Endothelial cell of umbilical vein (primary cell): ENCODE data around the gene FURIN. TPM values are rescaled to one million over a fixed set of nuclear protein-coding genes. Genes with fewer than 3 reads are reported as not detected.

ENCODE experiments used
- BruUV-seq: library from RNA; stranded (reverse); fragments of 400-500 nt; replicated peaks from 2 replicates; lab custom pipeline; 2021; lab: Mats Ljungman, UMichigan
- CTCF ChIA-PET: fragments of 300-600, 350-600 bp; sonication (Branson Sonifier 250); formaldehyde crosslinking; loops from one replicate; lab custom pipeline; 2021; ENCODE audit warnings: antibody characterized with exemption, inconsistent platforms; lab: Charles Lee
- POLR2A ChIA-PET: fragments of 300-600, 350-600 bp; sonication (Branson Sonifier 250); formaldehyde crosslinking; loops from one replicate; lab custom pipeline; 2021; ENCODE audit warnings: antibody characterized with exemption, inconsistent platforms; lab: Charles Lee
- DNase-seq: peaks from one replicate; pipeline ENCODE4 v3.0.0-alpha.2; 2011; ENCODE audit warnings: low read depth, low spot score
- FAIRE-seq: peaks from 2 replicates; lab custom pipeline; 2011; peaks lifted over from hg19 to GRCh38; lab: Jason Lieb, UNC
- H2AFZ ChIP-seq: 2 replicates; pipeline ENCODE4 v1.6.0; 2012; ENCODE audit warnings: low read depth, low read length, control low read depth, inconsistent platforms
- H3K27ac ChIP-seq: 2 replicates; pipeline ENCODE4 v1.5.1; 2011; ENCODE audit warnings: low read depth, mild to moderate bottlenecking, control low read depth, low read length, moderate library complexity; ENCODE audit not compliant: insufficient read depth
- H3K27me3 ChIP-seq, 2 experiments: 2 replicates each; pipeline versions ENCODE4 v1.6.0 to v1.6.1; 2011; ENCODE audit warnings: low read length in 2 of 2, mixed read lengths in 1 of 2; ENCODE audit not compliant: control insufficient read depth in 2 of 2, insufficient read depth in 2 of 2
- H3K36me3 ChIP-seq, 2 experiments: 2 replicates in 1 of 2; 3 replicates in 1 of 2; pipeline ENCODE4 v1.5.1; 2011; ENCODE audit warnings: low read length in 2 of 2, mild to moderate bottlenecking in 1 of 2, moderate library complexity in 1 of 2; ENCODE audit not compliant: control insufficient read depth in 2 of 2, insufficient read depth in 2 of 2; ENCODE audit errors: extremely low read depth in 1 of 2
- H3K4me1 ChIP-seq: 3 replicates; pipeline ENCODE4 v1.5.1; 2011; ENCODE audit warnings: mild to moderate bottlenecking, low read length; ENCODE audit not compliant: control insufficient read depth, insufficient read depth; ENCODE audit errors: extremely low read depth
- H3K4me2 ChIP-seq: 2 replicates; pipeline ENCODE4 v1.6.1; 2011; ENCODE audit warnings: low read length, control low read depth, mixed read lengths; ENCODE audit not compliant: insufficient read depth
- H3K4me3 ChIP-seq, 3 experiments: fragments of 200-600 bp in 1 of 3; sonication (generic), shearing (Covaris generic) in 1 of 3; replicated peaks in 1 of 3; 2 replicates each; pipeline ENCODE4 v1.5.1; 2011 to 2016; ENCODE audit warnings: control low read depth in 3 of 3, low read length in 3 of 3, mild to moderate bottlenecking in 2 of 3, inconsistent platforms in 1 of 3, low read depth in 1 of 3, moderate library complexity in 1 of 3; ENCODE audit not compliant: insufficient read depth in 1 of 3
- H3K79me2 ChIP-seq: 2 replicates; pipeline ENCODE4 v1.6.0; 2012; ENCODE audit warnings: low read length, inconsistent platforms; ENCODE audit not compliant: control insufficient read depth, insufficient read depth
- H3K9ac ChIP-seq: replicated peaks from 2 replicates; pipeline ENCODE3; 2011; ENCODE audit warnings: low read length, control low read depth; ENCODE audit not compliant: insufficient read depth; ENCODE audit errors: extremely low read depth
- H3K9me1 ChIP-seq: replicated peaks from 3 replicates; pipeline ENCODE4 v1.6.0; 2011; ENCODE audit warnings: mild to moderate bottlenecking, low read length; ENCODE audit not compliant: control insufficient read depth, insufficient read depth; ENCODE audit errors: extremely low read depth
- H3K9me3 ChIP-seq: replicated peaks from 2 replicates; pipeline ENCODE4 v1.5.1; 2012; ENCODE audit warnings: low read length, inconsistent platforms; ENCODE audit not compliant: control insufficient read depth, insufficient read depth
- H4K20me1 ChIP-seq: replicated peaks from 2 replicates; pipeline ENCODE3; 2011; ENCODE audit warnings: mild to moderate bottlenecking, low read length; ENCODE audit not compliant: control insufficient read depth, insufficient read depth; ENCODE audit errors: extremely low read depth
- EZH2 ChIP-seq: IDR thresholded peaks from 2 replicates; pipeline ENCODE4 v1.6.1; 2012; ENCODE audit warnings: borderline replicate concordance, low read depth, mild to moderate bottlenecking, moderate library complexity, low read length, inconsistent platforms; ENCODE audit not compliant: severe bottlenecking
- FOS ChIP-seq: IDR thresholded peaks from 2 replicates; pipeline ENCODE4 v1.6.1; 2011; ENCODE audit warnings: mild to moderate bottlenecking, low read length, moderate library complexity, borderline replicate concordance; ENCODE audit not compliant: insufficient read depth
- GATA2 ChIP-seq: IDR thresholded peaks from 2 replicates; pipeline ENCODE4 v1.7.0; 2011; ENCODE audit warnings: low read depth, mild to moderate bottlenecking, moderate library complexity, mixed read lengths, low read length; ENCODE audit not compliant: insufficient read length, insufficient read depth
- JUN ChIP-seq: IDR thresholded peaks from 2 replicates; pipeline ENCODE4 v1.6.1; 2011; ENCODE audit warnings: borderline replicate concordance, low read depth; ENCODE audit not compliant: insufficient read length, insufficient read depth
- MYC ChIP-seq: IDR thresholded peaks from one replicate; pipeline ENCODE4 v1.6.1; 2011; ENCODE audit warnings: mild to moderate bottlenecking, low read depth, low read length
- POLR2A ChIP-seq: IDR thresholded peaks from 2 replicates; pipeline ENCODE4 v1.6.1; 2012; ENCODE audit warnings: low read depth, mild to moderate bottlenecking, control low read depth, low read length
- POLR2AphosphoS5 ChIP-seq: IDR thresholded peaks from 2 replicates; pipeline ENCODE4 v1.6.1; 2012; ENCODE audit warnings: low read depth, mild to moderate bottlenecking, control low read depth, low read length, moderate library complexity; ENCODE audit not compliant: insufficient read depth
- dilution Hi-C: fragments of 300-500 bp; cut with MboI; formaldehyde crosslinking; loops from one replicate; pipeline ENCODE4 v1.15.0; 2019; ENCODE audit warnings: low sequenced_read_pairs; ENCODE audit not compliant: extremely low pct_ligation_motif_present
- intact Hi-C: fragments of 100-400 bp; cut with micrococcal nuclease; formaldehyde crosslinking; loops from one replicate; pipeline ENCODE4 v1.10.0; 2022
- polyA plus RNA-seq, 4 experiments: library from polyadenylated mRNA; depleted of rRNA in 3 of 4; stranded (reverse) in 3 of 4; unstranded in 1 of 4; fragments of >200 nt; gene quantifications; 2 replicates each; pipeline versions ENCODE4 v1.2.1 to v1.2.3, GENCODE V29; 2011 to 2012; ENCODE audit warnings: missing spikeins in 1 of 4
- total RNA-seq: library from RNA; stranded (reverse); gene quantifications from 2 replicates; pipeline ENCODE4 v1.2.3, GENCODE V29; 2021
- TF ChIP-seq, protein P1 (sequence below), 2 donors: IDR thresholded peaks; 1 replicate in 1 of 2; 2 replicates in 1 of 2; pipeline ENCODE4 v1.5.1; 2011; ENCODE audit warnings: low read length in 2 of 2, mild to moderate bottlenecking in 2 of 2, moderate library complexity in 2 of 2, control low read depth in 1 of 2, inconsistent platforms in 1 of 2, low read depth in 1 of 2; ENCODE audit not compliant: insufficient read depth in 1 of 2; ENCODE audit errors: extremely low read depth in 1 of 2
- TF ChIP-seq, protein P2 (sequence below): IDR thresholded peaks from 2 replicates; pipeline ENCODE4 v1.6.1; 2011; ENCODE audit not compliant: insufficient read depth, insufficient read length

Gene FURIN
- total and polyA plus RNA-seq, 2 donors (not counting 3 experiments of a cell fraction or from before 2014, with no cell fraction given), result 77.4 to 131 TPM

DNA sequence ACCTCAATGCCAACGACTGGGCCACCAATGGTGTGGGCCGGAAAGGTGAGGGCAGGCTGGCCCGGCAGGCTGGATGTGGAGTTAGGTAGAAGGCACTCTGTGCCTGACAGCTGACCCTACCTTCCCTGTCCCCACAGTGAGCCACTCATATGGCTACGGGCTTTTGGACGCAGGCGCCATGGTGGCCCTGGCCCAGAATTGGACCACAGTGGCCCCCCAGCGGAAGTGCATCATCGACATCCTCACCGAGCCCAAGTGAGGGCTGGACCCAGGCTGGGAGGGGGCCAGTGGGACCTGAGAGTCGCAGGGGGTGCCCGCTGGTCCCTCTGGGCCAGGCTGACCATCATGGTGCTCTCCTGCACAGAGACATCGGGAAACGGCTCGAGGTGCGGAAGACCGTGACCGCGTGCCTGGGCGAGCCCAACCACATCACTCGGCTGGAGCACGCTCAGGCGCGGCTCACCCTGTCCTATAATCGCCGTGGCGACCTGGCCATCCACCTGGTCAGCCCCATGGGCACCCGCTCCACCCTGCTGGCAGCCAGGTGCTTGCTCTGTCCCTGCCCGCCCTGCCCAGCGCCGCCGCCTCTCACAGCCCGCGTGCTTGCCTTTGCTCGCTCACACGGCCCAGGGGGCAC, 11.5 kb downstream of the FURIN start:
- no peak for FAIRE-seq
- CTCF ChIA-PET, result no interaction called here
- Histone ChIP-seq H3K27ac (no peak overlapping the region), H3K9ac (no peak overlapping the region), H3K36me3 (peaks cover 15 to 51% of the 10 kb centered on the region in 2 experiments), H3K27me3 (no peaks in the 10 kb centered on the region), H3K9me1 (no peaks in the 10 kb centered on the region), H3K4me3 (no peak overlapping the region), H2AFZ (no peak overlapping the region), H4K20me1 (no peaks in the 10 kb centered on the region), H3K4me1 (peaks cover 8% of the 10 kb centered on the region), H3K4me2 (no peak overlapping the region), H3K79me2 (peaks cover 14% of the 10 kb centered on the region), H3K9me3 (no peaks in the 10 kb centered on the region)
- no peak for TF ChIP-seq EZH2
- no peak for DNase-seq
- dilution Hi-C loops, result no loop called here
- no TSS peak for BruUV-seq
- POLR2A ChIA-PET, result no interaction called here
- intact Hi-C loops, result loop anchor here (10.0 kb wide), 1 partner anchor 345 kb away; no protein-coding TSS in a partner anchor

DNA sequence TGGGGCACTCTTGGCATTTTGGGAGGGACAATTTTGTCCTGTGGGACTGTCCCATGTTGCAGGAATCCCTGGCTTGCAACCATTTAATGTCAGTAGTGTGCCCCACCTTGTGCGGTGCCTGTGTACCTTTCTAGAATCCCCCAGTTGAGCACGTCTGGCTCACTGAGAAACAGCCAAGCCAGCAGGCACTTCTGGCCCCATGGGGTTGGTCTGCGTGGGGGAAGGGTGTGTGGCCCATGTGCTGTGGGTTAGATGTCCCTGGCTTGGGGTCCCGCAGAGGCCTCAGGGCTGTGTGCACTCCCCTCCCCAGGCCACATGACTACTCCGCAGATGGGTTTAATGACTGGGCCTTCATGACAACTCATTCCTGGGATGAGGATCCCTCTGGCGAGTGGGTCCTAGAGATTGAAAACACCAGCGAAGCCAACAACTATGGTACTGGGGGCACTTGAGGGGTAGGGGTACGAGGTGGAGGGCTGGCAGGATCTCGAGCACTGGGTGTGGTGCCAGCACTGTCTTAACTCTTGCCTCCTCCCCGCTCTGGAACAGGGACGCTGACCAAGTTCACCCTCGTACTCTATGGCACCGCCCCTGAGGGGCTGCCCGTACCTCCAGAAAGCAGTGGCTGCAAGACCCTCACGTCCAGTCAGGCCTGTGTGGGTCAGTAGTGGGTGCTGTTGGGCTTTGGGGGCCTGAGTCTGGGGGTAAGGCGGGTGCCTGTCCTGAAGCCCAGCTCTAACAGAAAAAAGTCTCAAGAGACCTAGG, 12.2 kb downstream of the FURIN start:
- Histone ChIP-seq H3K9me1 (no peaks in the 10 kb centered on the region), H3K79me2 (peaks cover 10% of the 10 kb centered on the region), H3K36me3 (peaks cover 15 to 51% of the 10 kb centered on the region in 2 experiments), H3K4me1 (peaks cover 16% of the 10 kb centered on the region), H3K27ac (no peak overlapping the region), H3K9ac (no peak overlapping the region), H3K9me3 (no peaks in the 10 kb centered on the region), H3K4me3 (no peak overlapping the region), H3K4me2 (no peak overlapping the region), H3K27me3 (no peaks in the 10 kb centered on the region), H2AFZ (no peak overlapping the region), H4K20me1 (no peaks in the 10 kb centered on the region)
- TF ChIP-seq JUN, result no peak
- TF ChIP-seq, protein P1, sequence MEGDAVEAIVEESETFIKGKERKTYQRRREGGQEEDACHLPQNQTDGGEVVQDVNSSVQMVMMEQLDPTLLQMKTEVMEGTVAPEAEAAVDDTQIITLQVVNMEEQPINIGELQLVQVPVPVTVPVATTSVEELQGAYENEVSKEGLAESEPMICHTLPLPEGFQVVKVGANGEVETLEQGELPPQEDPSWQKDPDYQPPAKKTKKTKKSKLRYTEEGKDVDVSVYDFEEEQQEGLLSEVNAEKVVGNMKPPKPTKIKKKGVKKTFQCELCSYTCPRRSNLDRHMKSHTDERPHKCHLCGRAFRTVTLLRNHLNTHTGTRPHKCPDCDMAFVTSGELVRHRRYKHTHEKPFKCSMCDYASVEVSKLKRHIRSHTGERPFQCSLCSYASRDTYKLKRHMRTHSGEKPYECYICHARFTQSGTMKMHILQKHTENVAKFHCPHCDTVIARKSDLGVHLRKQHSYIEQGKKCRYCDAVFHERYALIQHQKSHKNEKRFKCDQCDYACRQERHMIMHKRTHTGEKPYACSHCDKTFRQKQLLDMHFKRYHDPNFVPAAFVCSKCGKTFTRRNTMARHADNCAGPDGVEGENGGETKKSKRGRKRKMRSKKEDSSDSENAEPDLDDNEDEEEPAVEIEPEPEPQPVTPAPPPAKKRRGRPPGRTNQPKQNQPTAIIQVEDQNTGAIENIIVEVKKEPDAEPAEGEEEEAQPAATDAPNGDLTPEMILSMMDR (IDR thresholded peaks at IDR 0.05; ENCODE audit: extremely low read depth in 1 of 2, insufficient read depth in 1 of 2, low read depth in 1 of 2, low read length in 2 of 2), result no peak
- no peak for TF ChIP-seq POLR2A
- TF ChIP-seq EZH2, result no peak
- no peak for TF ChIP-seq POLR2AphosphoS5
- TF ChIP-seq MYC, result no peak
- no peak for TF ChIP-seq FOS
- TF ChIP-seq GATA2, result no peak
- TF ChIP-seq, protein P2, sequence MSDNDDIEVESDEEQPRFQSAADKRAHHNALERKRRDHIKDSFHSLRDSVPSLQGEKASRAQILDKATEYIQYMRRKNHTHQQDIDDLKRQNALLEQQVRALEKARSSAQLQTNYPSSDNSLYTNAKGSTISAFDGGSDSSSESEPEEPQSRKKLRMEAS, result no peak
- BruUV-seq, result no TSS peak
- dilution Hi-C loops (no loop called here), intact Hi-C loops (loop anchor here (10.0 kb wide), 1 partner anchor 346 kb away; no protein-coding TSS in a partner anchor)
- CTCF ChIA-PET, result no interaction called here
- DNase-seq (no peak), FAIRE-seq (no peak)
- POLR2A ChIA-PET, result no interaction called here
